ENCODE results near the gene FAM240A. TPM values are rescaled to one million over a fixed set of nuclear protein-coding genes. Genes with fewer than 3 reads are reported as not detected.

The FAM240A gene
- total and polyA plus RNA-seq, 10 of the 15 experiments (the other 5 are each of a cell fraction or from before 2014, with no cell fraction given): not detected

DNA sequence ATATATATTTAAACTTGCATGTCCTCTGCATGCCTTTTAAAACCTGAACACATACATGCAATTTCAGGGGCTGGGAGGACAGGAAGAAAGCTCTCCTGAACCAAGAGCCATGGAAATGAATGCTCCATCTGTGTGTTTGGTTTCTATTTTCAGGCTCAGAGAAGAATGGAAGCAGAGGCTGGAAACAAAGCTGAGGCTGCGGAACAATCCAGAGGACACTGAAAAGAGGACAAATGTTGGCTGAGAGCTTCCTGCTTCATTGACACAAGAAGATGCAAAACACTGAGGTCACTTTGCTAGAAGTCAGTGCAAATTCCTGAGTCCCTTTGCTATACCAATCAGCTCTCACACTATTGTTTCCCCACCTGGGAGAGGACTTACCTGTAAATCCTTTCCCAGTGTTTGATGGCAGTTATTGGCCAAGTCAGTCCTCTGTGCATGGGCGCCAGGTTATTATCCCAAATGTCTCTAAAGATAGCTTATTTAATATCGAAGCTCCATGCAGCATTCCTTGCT, 12.7 kb downstream of the FAM240A start:
- ATAC-seq: no peak
- no TSS peak for BruUV-seq (replicated peaks)
- in situ Hi-C loops (cut with MboI): loop anchor here (5.0 kb wide), 1 partner anchor 138 kb away; no protein-coding TSS in a partner anchor

More for the DNA sequence above, 12.7 kb downstream of the FAM240A start:
- no peaks in the 10 kb centered on the region for H4K20me1 ChIP-seq (ENCODE audit: control insufficient read depth, insufficient read depth)
- intact Hi-C loops (cut with micrococcal nuclease; ENCODE audit: unreplicated experiment): no loop called here
- TF ChIP-seq RCOR1 (conservative IDR thresholded peaks at IDR 0.05; ENCODE audit: low read depth, low read length): no peak
- no peak for TF ChIP-seq CEBPZ (IDR thresholded peaks at IDR 0.05; ENCODE audit: low read depth, low read length)
- TF ChIP-seq JUND (IDR thresholded peaks at IDR 0.05; ENCODE audit: low read depth, low read length): no peak
- TF ChIP-seq YBX1 (IDR thresholded peaks at IDR 0.05): no peak
- no peak for TF ChIP-seq BMI1 (IDR thresholded peaks at IDR 0.05; ENCODE audit: borderline replicate concordance)
- no peak for TF ChIP-seq RFX5 (IDR thresholded peaks at IDR 0.05; ENCODE audit: low read depth, low read length)
- no peak for TF ChIP-seq DPF2 (IDR thresholded peaks at IDR 0.05)
- no peak for TF ChIP-seq TARDBP (IDR thresholded peaks at IDR 0.05; ENCODE audit: borderline replicate concordance)
- no peak for TF ChIP-seq EP300 (IDR thresholded peaks at IDR 0.05; ENCODE audit: borderline replicate concordance in 1 of 2, control insufficient read depth in 1 of 2, low read depth in 2 of 2, low read length in 2 of 2)
- TF ChIP-seq, protein P1, sequence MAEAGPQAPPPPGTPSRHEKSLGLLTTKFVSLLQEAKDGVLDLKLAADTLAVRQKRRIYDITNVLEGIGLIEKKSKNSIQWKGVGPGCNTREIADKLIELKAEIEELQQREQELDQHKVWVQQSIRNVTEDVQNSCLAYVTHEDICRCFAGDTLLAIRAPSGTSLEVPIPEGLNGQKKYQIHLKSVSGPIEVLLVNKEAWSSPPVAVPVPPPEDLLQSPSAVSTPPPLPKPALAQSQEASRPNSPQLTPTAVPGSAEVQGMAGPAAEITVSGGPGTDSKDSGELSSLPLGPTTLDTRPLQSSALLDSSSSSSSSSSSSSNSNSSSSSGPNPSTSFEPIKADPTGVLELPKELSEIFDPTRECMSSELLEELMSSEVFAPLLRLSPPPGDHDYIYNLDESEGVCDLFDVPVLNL (IDR thresholded peaks at IDR 0.05; ENCODE audit: low read depth, low read length): no peak
- TF ChIP-seq, protein P2, sequence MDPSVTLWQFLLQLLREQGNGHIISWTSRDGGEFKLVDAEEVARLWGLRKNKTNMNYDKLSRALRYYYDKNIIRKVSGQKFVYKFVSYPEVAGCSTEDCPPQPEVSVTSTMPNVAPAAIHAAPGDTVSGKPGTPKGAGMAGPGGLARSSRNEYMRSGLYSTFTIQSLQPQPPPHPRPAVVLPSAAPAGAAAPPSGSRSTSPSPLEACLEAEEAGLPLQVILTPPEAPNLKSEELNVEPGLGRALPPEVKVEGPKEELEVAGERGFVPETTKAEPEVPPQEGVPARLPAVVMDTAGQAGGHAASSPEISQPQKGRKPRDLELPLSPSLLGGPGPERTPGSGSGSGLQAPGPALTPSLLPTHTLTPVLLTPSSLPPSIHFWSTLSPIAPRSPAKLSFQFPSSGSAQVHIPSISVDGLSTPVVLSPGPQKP (IDR thresholded peaks at IDR 0.05; ENCODE audit: low read depth, low read length): no peak
- ChIA-PET SMC1A (ENCODE audit: uncharacterized antibody, unreplicated experiment) (interaction anchor here (1.1 to 1.5 kb wide), 3 partner anchors 9 to 136 kb away, joined by 3 to 9 read pairs (median 3); no protein-coding TSS in a partner anchor), POLR2A (no interaction called here), RAD21 (ENCODE audit: unreplicated experiment) (interaction anchor here (1.9 kb wide), 1 partner anchor 136 kb away, joined by 7 read pairs; no protein-coding TSS in a partner anchor), CTCF (interaction anchor here (0.6 to 10.4 kb wide), 4 partner anchors 66 to 137 kb away, joined by 3 to 207 read pairs (median 4); no protein-coding TSS in a partner anchor)
- no peak overlapping the region for H3K9ac ChIP-seq (ENCODE audit: control insufficient read depth, insufficient read depth, low read length)
- H2AFZ ChIP-seq (ENCODE audit: control insufficient read depth, low read depth, low read length): no peak overlapping the region
- H3K36me3 ChIP-seq (ENCODE audit: control insufficient read depth in 2 of 2, insufficient read depth in 2 of 2, low read length in 1 of 2): no peaks in the 10 kb centered on the region
- H3K79me2 ChIP-seq (ENCODE audit: control insufficient read depth, insufficient read depth, low read length): no peaks in the 10 kb centered on the region
- H3K27ac ChIP-seq (ENCODE audit: control insufficient read depth, insufficient read depth): no peak overlapping the region
- no peak overlapping the region for H3K4me2 ChIP-seq (ENCODE audit: control insufficient read depth, insufficient read depth)
- DNase-seq (ENCODE audit: low read depth, low spot score) (no peak), FAIRE-seq (no peak)
- no peak overlapping the region for H3K4me3 ChIP-seq
- WGBS (ENCODE audit: insufficient coverage, insufficient replicate concordance, low lambda C conversion rate, missing lambda C conversion rate): 46% methylated on average over 3 of the region's 3 CpGs
- no peaks in the 10 kb centered on the region; a peak in 1 of 4 replicates for H3K27me3 ChIP-seq (replicated peaks in 1 of 2; ENCODE audit: control insufficient read depth in 2 of 2, insufficient read depth in 2 of 2, low read length in 1 of 2)
- H3K4me1 ChIP-seq (ENCODE audit: control insufficient read depth, insufficient read depth, low read length): peaks cover 3% of the 10 kb centered on the region; the same call in 1 of the 2 replicates
- no peaks in the 10 kb centered on the region for H3K9me3 ChIP-seq (replicated peaks; ENCODE audit: control insufficient read depth, insufficient read depth, low read length)

Data from GM12878 (cell line).